IMR-90 (cell line): ENCODE measurements around the gene TRIM66. TPM values are rescaled to one million over a fixed set of nuclear protein-coding genes. Genes with fewer than 3 reads are reported as not detected.

ENCODE experiments used
- ATAC-seq: fragments of 200-7000 bp; cut with Tn5 transposase; 2 replicates; pipeline ENCODE4 v1.9.1; 2020; ENCODE audit warnings: low read depth, mild to moderate bottlenecking, moderate library complexity
- BruUV-seq: library from RNA; stranded (reverse); fragments of 400-500 nt; replicated peaks from 2 replicates; lab custom pipeline; 2021; lab: Mats Ljungman, UMichigan
- CTCF ChIA-PET: fragments of 300-600 bp; formaldehyde crosslinking; extraction: SDS; loops from one replicate; lab custom pipeline; 2021; ENCODE audit warnings: antibody characterized with exemption; lab: Yijun Ruan, JAX
- POLR2A ChIA-PET: fragments of 300-600 bp; sonication (Branson Sonifier 250); formaldehyde crosslinking; loops from one replicate; lab custom pipeline; 2022; ENCODE audit warnings: antibody characterized with exemption; ENCODE audit not compliant: unreplicated experiment; lab: Charles Lee
- DNase-seq: peaks from one replicate; pipeline ENCODE4 v3.0.0; 2013
- H2AFZ ChIP-seq: replicated peaks from 2 replicates; pipeline ENCODE3; 2013; ENCODE audit warnings: low read length, mild to moderate bottlenecking; ENCODE audit not compliant: poor library complexity
- H2AK5ac ChIP-seq: 2 replicates; pipeline ENCODE4 v1.6.1; 2013; ENCODE audit warnings: low read depth, low read length, inconsistent platforms
- H2AK9ac ChIP-seq: replicated peaks from 2 replicates; pipeline ENCODE3; 2013; ENCODE audit warnings: mild to moderate bottlenecking, low read depth, low read length, moderate library complexity; ENCODE audit not compliant: poor library complexity
- H2BK120ac ChIP-seq: 2 replicates; pipeline ENCODE4 v1.6.1; 2013; ENCODE audit warnings: low read depth, low read length, inconsistent platforms
- H2BK15ac ChIP-seq: 3 replicates; pipeline ENCODE4 v1.6.1; 2013; ENCODE audit warnings: low read depth, low read length, inconsistent platforms
- H2BK20ac ChIP-seq: 2 replicates; pipeline ENCODE4 v1.6.1; 2013; ENCODE audit warnings: low read depth, mild to moderate bottlenecking, inconsistent platforms, low read length, moderate library complexity
- H2BK5ac ChIP-seq: 2 replicates; pipeline ENCODE4 v1.6.1; 2013; ENCODE audit warnings: mild to moderate bottlenecking, low read depth, low read length, inconsistent platforms; ENCODE audit not compliant: poor library complexity, severe bottlenecking
- H3K14ac ChIP-seq: replicated peaks from 2 replicates; pipeline ENCODE4 v1.6.1; 2013; ENCODE audit warnings: low read depth, low read length, inconsistent platforms
- H3K18ac ChIP-seq: 2 replicates; pipeline ENCODE4 v1.6.1; 2013; ENCODE audit warnings: low read depth, low read length, control low read depth
- H3K23ac ChIP-seq: 2 replicates; pipeline ENCODE4 v1.6.1; 2013; ENCODE audit warnings: low read depth, low read length, inconsistent platforms
- H3K27ac ChIP-seq: 2 replicates; pipeline ENCODE4 v1.5.1; 2013; ENCODE audit warnings: mild to moderate bottlenecking, control low read depth, low read length; ENCODE audit not compliant: insufficient read depth
- H3K27me3 ChIP-seq: 2 replicates; pipeline ENCODE4 v1.6.1; 2013; ENCODE audit warnings: low read length; ENCODE audit not compliant: control insufficient read depth, insufficient read depth
- H3K36me3 ChIP-seq: 2 replicates; pipeline ENCODE4 v1.6.1; 2013; ENCODE audit warnings: low read length, mixed read lengths; ENCODE audit not compliant: control insufficient read depth, insufficient read depth
- H3K4ac ChIP-seq: 2 replicates; pipeline ENCODE4 v1.6.1; 2013; ENCODE audit warnings: low read depth, low read length, inconsistent platforms
- H3K4me1 ChIP-seq: 2 replicates; pipeline ENCODE4 v1.6.1; 2013; ENCODE audit warnings: low read length, mixed read lengths; ENCODE audit not compliant: control insufficient read depth, insufficient read depth
- H3K4me2 ChIP-seq: 2 replicates; pipeline ENCODE4 v1.6.1; 2013; ENCODE audit warnings: low read depth, mild to moderate bottlenecking, control low read depth, low read length, moderate library complexity
- H3K4me3 ChIP-seq: 2 replicates; pipeline ENCODE4 v1.5.1; 2013; ENCODE audit warnings: low read depth, mild to moderate bottlenecking, control low read depth, low read length, moderate library complexity; ENCODE audit not compliant: insufficient read depth
- H3K56ac ChIP-seq: 2 replicates; pipeline ENCODE4 v1.6.1; 2013; ENCODE audit warnings: low read length, inconsistent platforms; ENCODE audit not compliant: insufficient read depth; ENCODE audit errors: extremely low read depth
- H3K79me1 ChIP-seq, 2 experiments: 2 replicates each; pipeline ENCODE4 v1.6.1; 2013; ENCODE audit warnings: low read length in 2 of 2, inconsistent platforms in 1 of 2, low read depth in 1 of 2
- H3K9ac ChIP-seq: 2 replicates; pipeline ENCODE4 v1.6.1; 2013; ENCODE audit warnings: low read depth, low read length, control low read depth
- H3K9me1 ChIP-seq: 2 replicates; pipeline ENCODE4 v1.6.1; 2013; ENCODE audit warnings: low read length, inconsistent platforms; ENCODE audit not compliant: insufficient read depth
- H3K9me3 ChIP-seq: 2 replicates; pipeline ENCODE4 v1.6.1; 2013; ENCODE audit warnings: low read length; ENCODE audit not compliant: control insufficient read depth, insufficient read depth
- H4K20me1 ChIP-seq: 2 replicates; pipeline ENCODE4 v1.6.1; 2013; ENCODE audit warnings: low read length, inconsistent platforms; ENCODE audit not compliant: insufficient read depth
- H4K5ac ChIP-seq: 2 replicates; pipeline ENCODE4 v1.6.1; 2013; ENCODE audit warnings: mild to moderate bottlenecking, low read depth, low read length, control low read depth
- H4K8ac ChIP-seq, 2 experiments: 2 replicates each; pipeline ENCODE4 v1.6.1; 2013; ENCODE audit warnings: low read depth in 2 of 2, low read length in 2 of 2, control low read depth in 1 of 2, inconsistent platforms in 1 of 2
- H4K91ac ChIP-seq: 2 replicates; pipeline ENCODE4 v1.6.1; 2013; ENCODE audit warnings: low read depth, low read length, inconsistent platforms; ENCODE audit not compliant: insufficient read depth
- CEBPB ChIP-seq: IDR thresholded peaks from 2 replicates; pipeline ENCODE4 v1.6.1; 2012; ENCODE audit warnings: low read depth, low read length, improper control_type of control experiment
- CHD1 ChIP-seq: IDR thresholded peaks from 2 replicates; pipeline ENCODE4 v1.6.1; 2012; ENCODE audit warnings: low read depth, low read length, improper control_type of control experiment
- CTCF ChIP-seq: conservative IDR thresholded peaks from 2 replicates; pipeline ENCODE4 v1.5.1; 2012; ENCODE audit warnings: mild to moderate bottlenecking, low read depth, low read length, improper control_type of control experiment
- ELK1 ChIP-seq: fragments of 150-350 bp; IDR thresholded peaks from 2 replicates; pipeline ENCODE4 v1.6.1; 2016; ENCODE audit warnings: low read depth, mild to moderate bottlenecking, low read length, moderate library complexity, borderline replicate concordance
- FOS ChIP-seq: fragments of 150-350 bp; IDR thresholded peaks from 2 replicates; pipeline ENCODE4 v1.6.1; 2016; ENCODE audit warnings: low read depth, low read length
- MXI1 ChIP-seq: IDR thresholded peaks from 2 replicates; pipeline ENCODE4 v1.6.1; 2012; ENCODE audit warnings: low read depth, mild to moderate bottlenecking, low read length, moderate library complexity, borderline replicate concordance
- NFE2L2 ChIP-seq: fragments of 150-350 bp; IDR thresholded peaks from 2 replicates; pipeline ENCODE4 v1.6.1; 2016; ENCODE audit warnings: low read depth, mild to moderate bottlenecking, low read length
- POLR2A ChIP-seq: IDR thresholded peaks from 2 replicates; pipeline ENCODE4 v1.6.1; 2012; ENCODE audit warnings: mild to moderate bottlenecking, low read depth, low read length
- RAD21 ChIP-seq: IDR thresholded peaks from 2 replicates; pipeline ENCODE4 v1.6.1; 2012; ENCODE audit warnings: low read length, improper control_type of control experiment
- RCOR1 ChIP-seq: IDR thresholded peaks from 2 replicates; pipeline ENCODE4 v1.6.1; 2012; ENCODE audit warnings: mild to moderate bottlenecking, low read length, improper control_type of control experiment; ENCODE audit not compliant: insufficient replicate concordance
- RFX5 ChIP-seq: IDR thresholded peaks from 2 replicates; pipeline ENCODE4 v1.8.0; 2012; ENCODE audit warnings: low read depth, mild to moderate bottlenecking, low read length, moderate library complexity
- SMC3 ChIP-seq: fragments of 150-350 bp; IDR thresholded peaks from 2 replicates; pipeline ENCODE4 v1.6.1; 2016; ENCODE audit warnings: low read depth, mild to moderate bottlenecking, antibody characterized with exemption, low read length, moderate library complexity
- USF2 ChIP-seq: fragments of 150-350 bp; IDR thresholded peaks from 2 replicates; pipeline ENCODE4 v1.6.1; 2017; ENCODE audit warnings: mild to moderate bottlenecking, antibody characterized with exemption, low read length, low read depth
- WGBS, 2 experiments: methylation state at CpG; one replicate each; pipeline versions ENCODE4 v1.1.5 to v1.1.7; 2013; ENCODE audit warnings: missing lambda C conversion rate in 2 of 2; ENCODE audit not compliant: insufficient read length in 1 of 2; ENCODE audit errors: extremely low coverage in 2 of 2; 5-methylcytosine and 5-hydroxymethylcytosine counted together
- dilution Hi-C: fragments of 300-500 bp; cut with HindIII; formaldehyde crosslinking; loops from one replicate; pipeline ENCODE4 v1.14.3; 2018; ENCODE audit warnings: low sequenced_read_pairs; ENCODE audit not compliant: unreplicated experiment
- in situ Hi-C: fragments of 300-500 bp; cut with MboI; formaldehyde crosslinking; loops from 3 replicates; pipeline ENCODE4 v1.14.3; 2019; ENCODE audit warnings: low sequenced_read_pairs, inconsistent platforms, mixed read lengths
- intact Hi-C: fragments of 100-400 bp; cut with micrococcal nuclease; formaldehyde crosslinking; loops from 2 replicates; pipeline ENCODE4 v1.10.0; 2022
- polyA plus RNA-seq, 3 experiments: library from polyadenylated mRNA; depleted of rRNA; stranded (reverse); fragments of >200 nt; gene quantifications; 2 replicates each; pipeline ENCODE4 v1.2.3, GENCODE V29; 2012; ENCODE audit warnings: low replicate concordance in 1 of 3
- total RNA-seq: library from RNA; depleted of rRNA; stranded (reverse); fragments of >200 nt; gene quantifications from 2 replicates; pipeline ENCODE4 v1.2.3, GENCODE V29; 2012

Gene TRIM66
- total and polyA plus RNA-seq, 2 of the 4 experiments (the other 2 are of a cell fraction), result 4.4 to 5.0 TPM

- no peak for DNase-seq
- 100% methylated on average over 1 of the region's 1 CpG; no CpG with 5 or more reads in 1 of the 2 experiments for WGBS, 2 experiments
Measured at GRCh38 chr11:8665222-8665621, 17.2 kb downstream of the TRIM66 start.

More at GRCh38 chr11:8665222-8665621, 17.2 kb downstream of the TRIM66 start:
- POLR2A ChIA-PET, result no interaction called here
- H2BK5ac ChIP-seq, result no peak overlapping the region
- H3K14ac ChIP-seq, result no peak overlapping the region
- H3K4me1 ChIP-seq, result no peaks in the 10 kb centered on the region
- H2AFZ ChIP-seq, result no peak overlapping the region
- BruUV-seq, result no TSS peak
- H3K4me3 ChIP-seq, result no peak overlapping the region
- H3K9ac ChIP-seq, result no peak overlapping the region
- intact Hi-C loops, result no loop called here
- H3K9me1 ChIP-seq, result peaks cover 3% of the 10 kb centered on the region; the same call in 1 of the 2 replicates
- no peak overlapping the region for H2AK9ac ChIP-seq
- no peak overlapping the region for H4K5ac ChIP-seq
- H2BK15ac ChIP-seq, result no peak overlapping the region
- no peak overlapping the region for H4K91ac ChIP-seq
- H3K56ac ChIP-seq, result no peak overlapping the region
- H3K4me2 ChIP-seq, result no peak overlapping the region
- in situ Hi-C loops, result no loop called here
- no peak for ATAC-seq
- TF ChIP-seq RCOR1 (no peak), USF2 (no peak), RFX5 (no peak), NFE2L2 (no peak), MXI1 (no peak), CEBPB (no peak), RAD21 (no peak), SMC3 (no peak), ELK1 (no peak), POLR2A (no peak), CTCF (no peak), FOS (no peak), CHD1 (no peak)
- H2AK5ac ChIP-seq, result no peak overlapping the region
- dilution Hi-C loops, result no loop called here
- H3K27ac ChIP-seq, result no peak overlapping the region
- H3K23ac ChIP-seq, result no peak overlapping the region
- no peak overlapping the region for H4K8ac ChIP-seq
- no peak overlapping the region for H3K18ac ChIP-seq
- CTCF ChIA-PET, result no interaction called here
- no peaks in the 10 kb centered on the region for H3K9me3 ChIP-seq
- no peaks in the 10 kb centered on the region for H4K20me1 ChIP-seq
- H2BK20ac ChIP-seq, result no peak overlapping the region
- H2BK120ac ChIP-seq, result no peak overlapping the region
- H3K27me3 ChIP-seq, result no peaks in the 10 kb centered on the region
- peaks cover 3% of the 10 kb centered on the region; the same call in 1 of the 2 replicates for H3K36me3 ChIP-seq
- no peaks in the 10 kb centered on the region for H3K79me1 ChIP-seq
- H3K4ac ChIP-seq, result no peak overlapping the region
